ENCODE data around the gene PAFAH1B1. TPM values are rescaled to one million over a fixed set of nuclear protein-coding genes. Genes with fewer than 3 reads are reported as not detected.
A peak's percentile ranks its signal among the peaks of the same experiment; 100 is the strongest.

Gene PAFAH1B1
- total and polyA plus RNA-seq, 7 experiments from 2014 or later: 15.8 to 156 (median 127) TPM

GRCh38 chr17:2701996-2702741, 108.7 kb downstream of the PAFAH1B1 start:
- ChIA-PET CTCF (interaction anchor here (0.7 kb wide), 1 partner anchor 57 kb away, joined by 3 read pairs; no protein-coding TSS in a partner anchor), POLR2A (no interaction called here)
- no peak overlapping the region for H3K4me3 Mint-ChIP-seq
- H3K9me3 Mint-ChIP-seq: no peaks in the 10 kb centered on the region
- Histone ChIP-seq H3K27ac (ENCODE audit: low read depth, low read length) (no peak overlapping the region), H3K4me3 (ENCODE audit: low read length) (no peak overlapping the region), H3K27me3 (ENCODE audit: control insufficient read depth in 2 of 2, insufficient read depth in 2 of 2, low read length in 2 of 2) (no peaks in the 10 kb centered on the region), H3K36me3 (ENCODE audit: control insufficient read depth in 2 of 3, insufficient read depth in 3 of 3, low read length in 3 of 3) (peaks cover 0 to 74% (median 10%) of the 10 kb centered on the region in 3 experiments), H3K9me3 (ENCODE audit: control insufficient read depth in 2 of 3, low read length in 3 of 3) (no peaks in the 10 kb centered on the region), H3K4me1 (ENCODE audit: control insufficient read depth in 2 of 2, insufficient read depth in 2 of 2, low read length in 2 of 2) (peaks cover 0 to 3% of the 10 kb centered on the region in 2 donors)
- intact Hi-C loops (cut with micrococcal nuclease): no loop called here
- DNase-seq (no peak), ATAC-seq (peak; percentile 26)
- H3K27me3 Mint-ChIP-seq: no peaks in the 10 kb centered on the region
- peaks cover 0 to 19% (median 0%) of the 10 kb centered on the region in 5 donors for H3K36me3 Mint-ChIP-seq
- H3K27ac Mint-ChIP-seq: peak overlapping the region in 1 of 9 donors; percentile 18
- H3K4me1 Mint-ChIP-seq: peaks cover 4 to 13% (median 11%) of the 10 kb centered on the region in 7 donors

- Mint-ChIP-seq H3K9me3 (no peaks in the 10 kb centered on the region), H3K27ac (no peak overlapping the region), H3K4me3 (no peak overlapping the region), H3K4me1 (peaks cover 4 to 15% (median 13%) of the 10 kb centered on the region in 7 donors), H3K27me3 (no peaks in the 10 kb centered on the region), H3K36me3 (peaks cover 0 to 17% (median 0%) of the 10 kb centered on the region in 5 donors)
- intact Hi-C loops (cut with micrococcal nuclease): no loop called here
- CTCF ChIA-PET: no interaction called here
- no peak overlapping the region for H3K27ac ChIP-seq (ENCODE audit: low read depth, low read length)
- DNase-seq (no peak), ATAC-seq (no peak)
- H3K4me1 ChIP-seq (ENCODE audit: control insufficient read depth in 2 of 2, insufficient read depth in 2 of 2, low read length in 2 of 2): peaks cover 0 to 3% of the 10 kb centered on the region in 2 donors
- POLR2A ChIA-PET: no interaction called here
- no peaks in the 10 kb centered on the region for H3K9me3 ChIP-seq (ENCODE audit: control insufficient read depth in 2 of 3, low read length in 3 of 3)
- H3K4me3 ChIP-seq (ENCODE audit: low read length): no peak overlapping the region
- H3K27me3 ChIP-seq (ENCODE audit: control insufficient read depth in 2 of 2, insufficient read depth in 2 of 2, low read length in 2 of 2): no peaks in the 10 kb centered on the region
- H3K36me3 ChIP-seq (ENCODE audit: control insufficient read depth in 2 of 3, insufficient read depth in 3 of 3, low read length in 3 of 3): peaks cover 0 to 64% (median 10%) of the 10 kb centered on the region in 3 experiments
Measured at GRCh38 chr17:2703181-2703580, 109.7 kb downstream of the PAFAH1B1 start.

- Mint-ChIP-seq H3K27me3 (no peaks in the 10 kb centered on the region), H3K36me3 (peaks cover 0 to 14% (median 0%) of the 10 kb centered on the region in 5 donors), H3K4me1 (peaks cover 5 to 19% (median 16%) of the 10 kb centered on the region in 7 donors), H3K27ac (no peak overlapping the region), H3K4me3 (no peak overlapping the region), H3K9me3 (no peaks in the 10 kb centered on the region)
- POLR2A ChIA-PET: no interaction called here
- Histone ChIP-seq H3K4me3 (ENCODE audit: low read length) (no peak overlapping the region), H3K36me3 (ENCODE audit: control insufficient read depth in 2 of 3, insufficient read depth in 3 of 3, low read length in 3 of 3) (peaks cover 0 to 60% (median 10%) of the 10 kb centered on the region in 3 experiments), H3K27ac (ENCODE audit: low read depth, low read length) (no peak overlapping the region), H3K27me3 (ENCODE audit: control insufficient read depth in 2 of 2, insufficient read depth in 2 of 2, low read length in 2 of 2) (no peaks in the 10 kb centered on the region), H3K9me3 (ENCODE audit: control insufficient read depth in 2 of 3, low read length in 3 of 3) (no peaks in the 10 kb centered on the region), H3K4me1 (ENCODE audit: control insufficient read depth in 2 of 2, insufficient read depth in 2 of 2, low read length in 2 of 2) (peaks cover 3 to 4% of the 10 kb centered on the region in 2 donors)
- intact Hi-C loops (cut with micrococcal nuclease): no loop called here
- DNase-seq (no peak), ATAC-seq (no peak)
- CTCF ChIA-PET: no interaction called here
Measured at GRCh38 chr17:2703606-2704005, 110.2 kb downstream of the PAFAH1B1 start.

- no peak overlapping the region for H3K27ac Mint-ChIP-seq
- DNase-seq (no peak), ATAC-seq (no peak)
- intact Hi-C loops (cut with micrococcal nuclease): no loop called here
- Histone ChIP-seq H3K4me3 (ENCODE audit: low read length) (no peak overlapping the region), H3K4me1 (ENCODE audit: control insufficient read depth in 2 of 2, insufficient read depth in 2 of 2, low read length in 2 of 2) (peaks cover 6 to 11% of the 10 kb centered on the region in 2 donors), H3K27ac (ENCODE audit: low read depth, low read length) (no peak overlapping the region), H3K9me3 (ENCODE audit: control insufficient read depth in 2 of 3, low read length in 3 of 3) (no peaks in the 10 kb centered on the region), H3K36me3 (ENCODE audit: control insufficient read depth in 2 of 3, insufficient read depth in 3 of 3, low read length in 3 of 3) (peaks cover 0 to 53% (median 8%) of the 10 kb centered on the region in 3 experiments), H3K27me3 (ENCODE audit: control insufficient read depth in 2 of 2, insufficient read depth in 2 of 2, low read length in 2 of 2) (no peaks in the 10 kb centered on the region)
- H3K9me3 Mint-ChIP-seq: no peaks in the 10 kb centered on the region
- H3K4me1 Mint-ChIP-seq: peaks cover 11 to 25% (median 22%) of the 10 kb centered on the region in 7 donors
- POLR2A ChIA-PET: no interaction called here
- peaks cover 0 to 14% (median 0%) of the 10 kb centered on the region in 5 donors for H3K36me3 Mint-ChIP-seq
- H3K27me3 Mint-ChIP-seq: no peaks in the 10 kb centered on the region
- CTCF ChIA-PET: no interaction called here
- H3K4me3 Mint-ChIP-seq: no peak overlapping the region
Measured at GRCh38 chr17:2704031-2704889, 110.8 kb downstream of the PAFAH1B1 start.

- POLR2A ChIA-PET: no interaction called here
- H3K4me3 ChIP-seq (ENCODE audit: low read length): no peak overlapping the region
- intact Hi-C loops (cut with micrococcal nuclease): no loop called here
- Mint-ChIP-seq H3K27me3 (no peaks in the 10 kb centered on the region), H3K27ac (peak overlapping the region in 3 of 9 donors; percentile 9 to 72 (median 49)), H3K4me1 (peaks cover 17 to 31% (median 28%) of the 10 kb centered on the region in 7 donors), H3K4me3 (no peak overlapping the region), H3K36me3 (peaks cover 0 to 14% (median 0%) of the 10 kb centered on the region in 5 donors), H3K9me3 (no peaks in the 10 kb centered on the region)
- H3K27me3 ChIP-seq (ENCODE audit: control insufficient read depth in 2 of 2, insufficient read depth in 2 of 2, low read length in 2 of 2): no peaks in the 10 kb centered on the region
- ATAC-seq (no peak), DNase-seq (no peak)
- H3K27ac ChIP-seq (ENCODE audit: low read depth, low read length): no peak overlapping the region
- no peaks in the 10 kb centered on the region for H3K9me3 ChIP-seq (ENCODE audit: control insufficient read depth in 2 of 3, low read length in 3 of 3)
- CTCF ChIA-PET: no interaction called here
- peaks cover 12 to 17% of the 10 kb centered on the region in 2 donors for H3K4me1 ChIP-seq (ENCODE audit: control insufficient read depth in 2 of 2, insufficient read depth in 2 of 2, low read length in 2 of 2)
- peaks cover 0 to 48% (median 7%) of the 10 kb centered on the region in 3 experiments for H3K36me3 ChIP-seq (ENCODE audit: control insufficient read depth in 2 of 3, insufficient read depth in 3 of 3, low read length in 3 of 3)
Measured at GRCh38 chr17:2704890-2705248, 111.4 kb downstream of the PAFAH1B1 start.

- Histone ChIP-seq H3K4me3 (ENCODE audit: low read length) (no peak overlapping the region), H3K9me3 (ENCODE audit: control insufficient read depth in 2 of 3, low read length in 3 of 3) (no peaks in the 10 kb centered on the region), H3K36me3 (ENCODE audit: control insufficient read depth in 2 of 3, insufficient read depth in 3 of 3, low read length in 3 of 3) (peaks cover 0 to 45% (median 7%) of the 10 kb centered on the region in 3 experiments), H3K27ac (ENCODE audit: low read depth, low read length) (no peak overlapping the region), H3K27me3 (ENCODE audit: control insufficient read depth in 2 of 2, insufficient read depth in 2 of 2, low read length in 2 of 2) (no peaks in the 10 kb centered on the region), H3K4me1 (ENCODE audit: control insufficient read depth in 2 of 2, insufficient read depth in 2 of 2, low read length in 2 of 2) (peaks cover 16 to 21% of the 10 kb centered on the region in 2 donors)
- CTCF ChIA-PET: no interaction called here
- Mint-ChIP-seq H3K9me3 (no peaks in the 10 kb centered on the region), H3K27me3 (no peaks in the 10 kb centered on the region), H3K4me1 (peaks cover 21 to 35% (median 32%) of the 10 kb centered on the region in 7 donors), H3K4me3 (no peak overlapping the region), H3K27ac (peak overlapping the region in 6 of 9 donors; percentile 31 to 72 (median 64)), H3K36me3 (peaks cover 0 to 14% (median 0%) of the 10 kb centered on the region in 5 donors)
- ATAC-seq (no peak), DNase-seq (no peak)
- POLR2A ChIA-PET: no interaction called here
- intact Hi-C loops (cut with micrococcal nuclease): no loop called here
Measured at GRCh38 chr17:2705263-2705662, 111.8 kb downstream of the PAFAH1B1 start.
